WERI-Rb-1 (cell line): ENCODE data around the gene KIF1A.

Source experiments
- DNase-seq: peaks from one replicate; pipeline ENCODE4 v3.0.0-alpha.2; 2020
- H3K27ac ChIP-seq: fragments of 250-450 bp; sonication (Bioruptor Pico); 2 replicates; pipeline ENCODE4 v1.5.1; 2020; ENCODE audit warnings: mild to moderate bottlenecking, moderate library complexity
- H3K27me3 ChIP-seq: fragments of 250-450 bp; sonication (Bioruptor Pico); 2 replicates; pipeline ENCODE4 v1.5.1; 2021; ENCODE audit warnings: mild to moderate bottlenecking, low read depth, moderate library complexity; ENCODE audit not compliant: insufficient read depth, severe bottlenecking
- H3K36me3 ChIP-seq: fragments of 250-450 bp; sonication (Bioruptor Pico); 2 replicates; pipeline ENCODE4 v1.5.1; 2020; ENCODE audit warnings: mild to moderate bottlenecking, moderate library complexity
- H3K4me3 ChIP-seq: 2 replicates; pipeline ENCODE4 v1.5.1; 2011; ENCODE audit warnings: low read depth, mild to moderate bottlenecking, control low read depth, low read length
- H3K9me3 ChIP-seq: fragments of 250-450 bp; sonication (Bioruptor Pico); 2 replicates; pipeline ENCODE4 v1.5.1; 2021; ENCODE audit warnings: mild to moderate bottlenecking, moderate library complexity; ENCODE audit not compliant: severe bottlenecking
- TF ChIP-seq, protein P1 (sequence below): IDR thresholded peaks from 2 replicates; pipeline ENCODE4 v1.5.1; 2011; ENCODE audit warnings: low read depth, mild to moderate bottlenecking, control low read depth, inconsistent platforms, low read length

KIF1A gene

DNA sequence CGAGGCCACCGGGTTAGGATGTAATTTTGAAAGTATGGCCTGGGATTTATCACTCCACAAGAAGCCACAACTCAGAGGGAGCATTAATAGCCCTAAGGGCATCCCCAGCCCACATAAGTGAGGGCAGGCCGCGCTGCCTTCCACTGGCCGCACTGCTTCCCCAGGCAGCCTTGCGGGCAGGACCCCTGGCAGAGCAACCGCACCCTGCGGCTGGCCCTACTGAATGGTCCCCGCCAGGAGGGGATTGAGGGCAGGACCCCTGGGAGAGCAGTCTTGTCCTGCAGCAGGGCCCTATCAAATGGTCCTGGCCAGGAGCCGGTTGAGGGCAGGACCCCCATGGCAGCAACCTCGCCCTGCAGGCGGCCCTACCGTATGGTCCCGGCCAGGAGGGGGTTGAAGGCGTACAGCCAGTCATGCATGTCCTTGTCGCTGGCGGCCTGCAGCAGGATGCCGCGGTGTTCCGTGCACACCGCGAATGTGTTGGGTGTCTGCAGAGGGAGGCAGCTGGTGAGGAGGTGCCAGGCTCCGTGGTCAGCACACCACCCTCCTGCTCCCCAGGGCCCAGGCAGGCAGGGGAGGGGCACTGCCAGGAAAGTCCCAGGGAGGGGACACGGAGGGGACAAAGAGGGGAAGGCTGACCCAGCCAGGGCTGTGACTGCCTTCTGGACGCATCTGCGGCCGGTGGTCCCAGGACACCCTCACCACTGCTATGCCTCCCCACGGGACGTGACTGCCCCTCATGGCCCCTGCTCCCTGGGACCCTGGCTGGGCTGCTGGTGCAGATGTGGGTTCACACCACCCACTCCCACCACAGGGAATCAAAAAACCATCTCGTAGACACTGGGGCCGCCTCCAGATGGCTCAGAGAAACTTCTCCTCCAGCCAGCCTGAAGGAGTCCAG lies 102.1 kb downstream of the KIF1A start:
- H3K9me3 ChIP-seq, result no peaks in the 10 kb centered on the region
- peaks cover 80% of the 10 kb centered on the region for H3K36me3 ChIP-seq
- TF ChIP-seq, protein P1, sequence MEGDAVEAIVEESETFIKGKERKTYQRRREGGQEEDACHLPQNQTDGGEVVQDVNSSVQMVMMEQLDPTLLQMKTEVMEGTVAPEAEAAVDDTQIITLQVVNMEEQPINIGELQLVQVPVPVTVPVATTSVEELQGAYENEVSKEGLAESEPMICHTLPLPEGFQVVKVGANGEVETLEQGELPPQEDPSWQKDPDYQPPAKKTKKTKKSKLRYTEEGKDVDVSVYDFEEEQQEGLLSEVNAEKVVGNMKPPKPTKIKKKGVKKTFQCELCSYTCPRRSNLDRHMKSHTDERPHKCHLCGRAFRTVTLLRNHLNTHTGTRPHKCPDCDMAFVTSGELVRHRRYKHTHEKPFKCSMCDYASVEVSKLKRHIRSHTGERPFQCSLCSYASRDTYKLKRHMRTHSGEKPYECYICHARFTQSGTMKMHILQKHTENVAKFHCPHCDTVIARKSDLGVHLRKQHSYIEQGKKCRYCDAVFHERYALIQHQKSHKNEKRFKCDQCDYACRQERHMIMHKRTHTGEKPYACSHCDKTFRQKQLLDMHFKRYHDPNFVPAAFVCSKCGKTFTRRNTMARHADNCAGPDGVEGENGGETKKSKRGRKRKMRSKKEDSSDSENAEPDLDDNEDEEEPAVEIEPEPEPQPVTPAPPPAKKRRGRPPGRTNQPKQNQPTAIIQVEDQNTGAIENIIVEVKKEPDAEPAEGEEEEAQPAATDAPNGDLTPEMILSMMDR, result no peak
- H3K4me3 ChIP-seq, result no peak overlapping the region
- H3K27me3 ChIP-seq, result no peaks in the 10 kb centered on the region
- no peak for DNase-seq
- H3K27ac ChIP-seq, result no peak overlapping the region

DNA sequence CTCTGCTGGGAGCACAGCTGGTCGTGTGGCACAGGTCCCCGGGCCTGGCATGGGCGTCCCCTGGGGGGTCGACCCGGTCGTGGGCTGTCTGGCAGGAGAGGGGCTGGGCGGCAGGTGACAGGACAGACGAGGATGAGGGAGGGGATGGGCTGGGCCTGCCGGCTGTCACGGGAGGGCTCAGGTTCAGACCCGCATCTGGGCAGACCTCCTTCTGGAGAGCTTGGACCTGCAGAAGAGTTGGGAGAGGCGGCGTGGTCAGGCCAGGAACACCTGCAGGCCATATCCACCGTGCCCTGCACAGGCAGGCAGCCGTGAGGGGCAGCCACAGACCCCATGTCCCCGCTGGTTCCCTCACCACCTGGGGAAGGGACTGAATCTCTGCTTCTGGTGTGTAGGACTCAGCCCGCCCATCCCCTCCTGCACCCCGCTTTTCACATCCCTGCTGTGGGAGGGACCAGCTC lies 102.8 kb downstream of the KIF1A start:
- Histone ChIP-seq H3K27me3 (no peaks in the 10 kb centered on the region), H3K4me3 (no peak overlapping the region), H3K9me3 (no peaks in the 10 kb centered on the region), H3K27ac (no peak overlapping the region), H3K36me3 (peaks cover 73% of the 10 kb centered on the region)
- no peak for DNase-seq
- TF ChIP-seq, protein P1, result no peak

DNA sequence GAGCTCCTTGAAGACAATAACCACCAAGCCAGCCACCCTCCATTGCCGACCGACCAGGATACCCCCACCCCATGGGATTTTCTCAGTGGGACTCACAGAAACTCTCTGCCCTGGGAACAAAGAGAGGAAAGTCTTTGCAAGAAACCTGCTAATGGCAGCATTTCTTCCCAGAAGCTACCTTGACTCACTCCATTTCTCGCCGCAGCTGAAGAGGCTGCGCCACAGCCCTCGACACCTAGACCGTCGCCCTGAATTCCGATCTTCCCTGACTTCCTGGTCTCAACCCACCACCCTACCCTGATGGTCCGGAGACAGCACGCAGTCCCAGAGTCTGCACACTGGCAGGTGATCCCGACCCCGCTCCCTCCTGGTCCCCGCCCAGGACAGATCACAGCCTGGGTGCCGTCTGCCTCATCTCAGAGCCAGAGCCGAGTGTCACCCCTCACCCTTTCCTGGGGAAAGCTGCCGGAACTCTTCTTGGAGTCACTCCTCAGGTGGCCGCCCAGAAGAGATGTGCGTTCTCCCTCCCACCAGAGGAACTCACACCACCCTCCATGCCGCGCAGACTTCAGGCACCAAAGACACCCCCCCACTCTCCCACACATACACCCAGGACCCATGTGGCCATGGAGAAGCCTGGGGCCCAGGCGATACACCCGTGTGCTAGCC lies 103.8 kb downstream of the KIF1A start:
- Histone ChIP-seq H3K27me3 (no peaks in the 10 kb centered on the region), H3K36me3 (peaks cover 64% of the 10 kb centered on the region), H3K4me3 (no peak overlapping the region), H3K9me3 (no peaks in the 10 kb centered on the region), H3K27ac (no peak overlapping the region)
- TF ChIP-seq, protein P1, result no peak
- DNase-seq, result no peak

DNA sequence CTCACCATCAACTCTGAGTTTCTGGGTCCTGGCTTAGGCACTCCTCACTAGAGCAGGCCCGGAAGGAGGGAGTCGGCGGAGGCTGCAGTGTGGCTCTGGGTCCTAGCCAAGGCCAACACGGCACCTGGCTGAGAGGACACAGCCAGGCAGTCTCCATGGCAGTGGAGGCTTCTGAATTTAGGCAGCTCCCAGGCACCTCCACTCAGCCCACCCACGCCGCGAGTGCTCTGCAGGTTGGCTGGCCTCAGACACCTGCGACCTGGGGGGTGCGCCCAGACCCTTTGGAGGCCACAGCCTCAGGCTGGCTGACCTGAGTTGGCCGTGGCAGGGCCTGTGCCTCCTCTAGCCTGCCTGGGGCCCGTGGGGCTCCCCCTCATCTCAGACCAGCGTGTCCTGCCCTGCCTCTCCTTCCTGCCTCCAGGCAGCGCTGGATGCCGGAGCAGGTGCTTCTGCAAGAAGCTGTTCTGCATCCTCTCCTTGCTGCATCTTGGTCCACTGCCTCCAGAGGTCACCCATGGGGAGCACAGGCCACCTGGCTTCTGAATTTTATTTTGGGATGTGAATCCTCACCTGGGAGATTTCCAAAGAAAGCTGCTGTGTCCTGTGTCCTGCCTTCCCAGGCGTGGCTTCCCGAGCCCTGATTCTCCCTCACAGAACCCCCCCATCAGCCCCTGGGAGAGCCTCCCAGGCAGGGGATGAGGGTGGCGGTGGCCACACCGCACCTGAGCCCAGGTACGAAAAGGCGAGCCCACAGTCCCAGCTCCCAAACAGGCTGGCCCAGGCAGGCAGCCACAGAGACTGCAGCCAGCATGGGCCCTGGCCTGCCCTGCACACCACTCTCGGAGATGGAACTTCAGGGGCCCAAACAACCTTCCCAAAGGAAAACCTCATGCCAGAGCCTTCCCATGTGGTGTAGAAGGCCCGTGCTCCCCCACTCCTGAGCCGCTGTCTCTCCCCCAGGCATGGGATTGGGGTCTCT lies 105.0 kb downstream of the KIF1A start:
- H3K4me3 ChIP-seq, result no peak overlapping the region
- no peaks in the 10 kb centered on the region for H3K9me3 ChIP-seq
- H3K36me3 ChIP-seq, result peaks cover 51% of the 10 kb centered on the region
- DNase-seq, result no peak
- H3K27me3 ChIP-seq, result no peaks in the 10 kb centered on the region
- TF ChIP-seq, protein P1, result 0 out of 2 replicates have a peak, but pooled peaks have one; percentile 20
- H3K27ac ChIP-seq, result no peak overlapping the region; the same call in 1 of the 2 replicates

DNA sequence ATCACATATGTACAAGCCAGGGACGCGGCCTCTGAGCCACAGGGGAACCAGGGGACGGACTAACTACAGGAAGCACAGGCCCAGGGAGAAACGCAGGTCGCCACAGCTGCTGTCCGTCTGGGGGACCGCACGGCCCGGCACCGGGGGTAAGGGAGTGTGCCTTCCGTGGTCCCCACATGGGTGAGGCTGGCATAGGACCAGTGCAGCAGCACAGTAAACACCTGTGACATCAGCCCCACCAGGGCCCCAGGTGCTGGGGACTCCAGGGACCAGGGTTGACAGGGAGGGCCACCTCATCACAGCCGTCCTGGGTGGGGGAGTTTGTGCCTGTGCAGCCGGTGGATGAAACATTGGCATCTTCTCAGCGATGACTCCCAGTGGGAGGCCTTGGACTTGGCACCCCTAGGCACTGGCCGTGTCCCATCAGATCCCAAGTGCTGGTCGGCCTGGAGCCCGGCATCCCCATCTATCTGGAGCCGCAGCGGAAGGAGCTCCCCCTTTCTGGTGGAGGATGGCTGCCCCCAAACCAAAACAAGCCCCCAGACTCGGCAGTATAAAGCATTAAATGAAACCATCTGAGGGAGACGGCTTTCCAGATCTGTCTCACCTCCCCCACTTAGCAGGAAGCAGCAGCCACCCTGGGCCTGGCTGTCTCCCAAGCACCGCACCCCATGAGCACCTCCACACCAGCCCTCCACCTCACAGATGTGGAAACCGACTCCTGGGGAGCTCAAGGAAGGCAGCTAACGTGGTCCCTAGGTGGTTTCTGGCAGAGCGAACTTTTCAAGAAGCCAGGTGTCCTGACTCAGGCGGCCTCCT lies 105.9 kb downstream of the KIF1A start:
- Histone ChIP-seq H3K9me3 (no peaks in the 10 kb centered on the region), H3K4me3 (no peak overlapping the region), H3K36me3 (peaks cover 44% of the 10 kb centered on the region), H3K27me3 (no peaks in the 10 kb centered on the region), H3K27ac (peak overlapping the region; percentile 18; the same call in 1 of the 2 replicates)
- TF ChIP-seq, protein P1, result no peak
- no peak for DNase-seq
